Adrenal gland (tissue), 12 donors: ENCODE data around the gene CRACR2B. TPM values are rescaled to one million over a fixed set of nuclear protein-coding genes. Genes with fewer than 3 reads are reported as not detected.

Source experiments
- DNase-seq, 7 donors: peaks; one replicate each; pipeline ENCODE4 v3.0.0-alpha.2; 2019 to 2020
- H3K27ac ChIP-seq, 5 donors: fragments of 200-600 bp; sonication (generic) in 4 of 5; 1 replicate in 3 of 5; 2 replicates in 2 of 5; pipeline versions ENCODE4 v1.5.1 to v1.8.0; 2016 to 2020; ENCODE audit warnings: mild to moderate bottlenecking in 1 of 5
- H3K27me3 ChIP-seq: fragments of 200-600 bp; 2 replicates; pipeline ENCODE4 v1.8.0; 2021
- H3K36me3 ChIP-seq, 2 donors: fragments of 200-600 bp; replicated peaks in 1 of 2; 1 replicate in 1 of 2; 2 replicates in 1 of 2; pipeline versions ENCODE4 v1.5.1 to v1.8.0; 2018 to 2022
- H3K4me1 ChIP-seq, 2 donors: fragments of 200-600 bp; replicated peaks in 1 of 2; 1 replicate in 1 of 2; 2 replicates in 1 of 2; pipeline versions ENCODE4 v1.5.1 to v1.8.0; 2018 to 2021
- H3K4me3 ChIP-seq, 4 donors: fragments of 200-600 bp; sonication (generic) in 3 of 4; one replicate each; pipeline ENCODE4 v1.5.1; 2016 to 2018
- H3K9me3 ChIP-seq, 3 donors: fragments of 200-600 bp; sonication (generic) in 1 of 3; replicated peaks in 1 of 3; 1 replicate in 2 of 3; 2 replicates in 1 of 3; pipeline versions ENCODE4 v1.5.1 to v1.8.0; 2016 to 2021
- CTCF ChIP-seq, 6 experiments: fragments of 450-650 bp in 4 of 6; fragments of 200-600 bp in 2 of 6; sonication (generic) in 1 of 6; IDR thresholded peaks; 1 replicate in 5 of 6; 2 replicates in 1 of 6; pipeline versions ENCODE4 v1.5.1 to v1.8.0; 2016 to 2021; ENCODE audit warnings: antibody characterized with exemption in 6 of 6, mild to moderate bottlenecking in 2 of 6, moderate library complexity in 1 of 6
- POLR2A ChIP-seq, 2 donors: fragments of 450-650 bp; IDR thresholded peaks; one replicate each; pipeline ENCODE4 v1.6.1; 2017; ENCODE audit warnings: antibody characterized with exemption in 2 of 2, mild to moderate bottlenecking in 2 of 2, moderate library complexity in 1 of 2
- WGBS, 4 donors: extraction: QIAGEN DNeasy Blood & Tissue Kit in 2 of 4; methylation state at CpG; one replicate each; pipeline versions ENCODE4 v1.1.5 to v1.1.7; 2013 to 2017; 5-methylcytosine and 5-hydroxymethylcytosine counted together
- intact Hi-C, 2 donors: fragments of 100-400 bp; cut with DNase I; formaldehyde crosslinking; loops; one replicate each; pipeline versions ENCODE4 v1.14.1 to v1.15.0; 2022 to 2023
- polyA plus RNA-seq, 3 donors: library from polyadenylated mRNA; stranded (reverse); fragments of 200-250 nt in 2 of 3; fragments of 350-450 nt in 1 of 3; fragmentation: Illumina TruSeq in 1 of 3; extraction: RNeasy Lipid Tissue Mini Kit (QIAGEN cat#74804) in 1 of 3; gene quantifications; one replicate each; pipeline ENCODE4 v1.2.3, GENCODE V29; 2013 to 2014
- total RNA-seq, 9 donors: library from RNA; depleted of rRNA in 4 of 9; stranded (reverse); fragments of >200 nt in 4 of 9; fragments of 120-200 nt in 1 of 9; fragmentation: NEBNext Ultra II Directional in 1 of 9; extraction: Animal tissue kit (Norgen Biotek cat#: 25700) in 1 of 9; gene quantifications; one replicate each; pipeline versions ENCODE4 v1.1.0 to v1.2.4, GENCODE V29; 2013 to 2023
- donor health status: healthy with polysubstance abuse.
- donor health status: Bipolar disorder and iron deficiency.
- donor health status: DM: yes; HTN: yes; CAD: no.
- donor health status: DM: no; HTN: no; CAD: no.
- donor health status: DM: no; HTN: no; CAD: no.
- donor health status: DM: yes; HTN: yes; CAD: no.

Gene CRACR2B
- total and polyA plus RNA-seq, 12 donors: 1.0 to 91.3 (median 15.6) TPM

- H3K36me3 ChIP-seq: peaks cover 0 to 44% of the 10 kb centered on the region in 2 donors
- no peak overlapping the region for H3K4me3 ChIP-seq
- WGBS, 4 donors: 73 to 92% (median 78%) methylated on average over 6 to 8 of the region's 8 CpGs; no CpG with 5 or more reads in 1 of the 4 donors
- H3K4me1 ChIP-seq: peaks cover 26 to 39% of the 10 kb centered on the region in 2 donors
- no peaks in the 10 kb centered on the region for H3K27me3 ChIP-seq
- intact Hi-C loops: no loop called here
- peak in 1 of 7 donors; percentile 58 for DNase-seq
- TF ChIP-seq CTCF (IDR thresholded peaks at IDR 0.05): no peak
- no peak for TF ChIP-seq POLR2A (IDR thresholded peaks at IDR 0.05)
- no peak overlapping the region for H3K27ac ChIP-seq
- H3K9me3 ChIP-seq: no peaks in the 10 kb centered on the region
Measured at GRCh38 chr11:837990-838307, 10.2 kb downstream of the CRACR2B start.

- no peaks in the 10 kb centered on the region for H3K9me3 ChIP-seq
- H3K27me3 ChIP-seq: no peaks in the 10 kb centered on the region
- H3K27ac ChIP-seq: peak overlapping the region in 1 of 5 donors; percentile 25
- peaks cover 0 to 44% of the 10 kb centered on the region in 2 donors for H3K36me3 ChIP-seq
- intact Hi-C loops: no loop called here
- TF ChIP-seq CTCF (IDR thresholded peaks at IDR 0.05): no peak
- TF ChIP-seq POLR2A (IDR thresholded peaks at IDR 0.05): no peak
- peaks cover 33 to 42% of the 10 kb centered on the region in 2 donors for H3K4me1 ChIP-seq
- peak in 1 of 7 donors; percentile 39 for DNase-seq
- H3K4me3 ChIP-seq: no peak overlapping the region
- WGBS, 4 donors: 50 to 79% (median 71%) methylated on average over 10 to 17 of the region's 17 CpGs
Measured at GRCh38 chr11:838441-839279, 10.9 kb downstream of the CRACR2B start.

GRCh38 chr11:839280-839623, 11.5 kb downstream of the CRACR2B start:
- H3K36me3 ChIP-seq: peaks cover 0 to 44% of the 10 kb centered on the region in 2 donors
- peaks cover 33 to 42% of the 10 kb centered on the region in 2 donors for H3K4me1 ChIP-seq
- H3K27ac ChIP-seq: peak overlapping the region in 1 of 5 donors; percentile 25
- TF ChIP-seq CTCF (IDR thresholded peaks at IDR 0.05) (no peak), POLR2A (IDR thresholded peaks at IDR 0.05) (no peak)
- intact Hi-C loops: no loop called here
- H3K27me3 ChIP-seq: no peaks in the 10 kb centered on the region
- DNase-seq: no peak
- WGBS, 4 donors: 86 to 93% (median 91%) methylated on average over 4 to 5 of the region's 5 CpGs; no CpG with 5 or more reads in 1 of the 4 donors
- no peak overlapping the region for H3K4me3 ChIP-seq
- H3K9me3 ChIP-seq: no peaks in the 10 kb centered on the region

GRCh38 chr11:839875-840617, 12.3 kb downstream of the CRACR2B start:
- H3K27ac ChIP-seq: no peak overlapping the region
- intact Hi-C loops: no loop called here
- H3K4me3 ChIP-seq: no peak overlapping the region
- DNase-seq: peak in 2 of 7 donors; percentile 28 to 56
- no peak for TF ChIP-seq POLR2A (IDR thresholded peaks at IDR 0.05)
- TF ChIP-seq CTCF (IDR thresholded peaks at IDR 0.05): no peak
- H3K4me1 ChIP-seq: peaks cover 32 to 42% of the 10 kb centered on the region in 2 donors
- WGBS, 4 donors: 75 to 81% (median 80%) methylated on average over 3 to 25 of the region's 25 CpGs
- no peaks in the 10 kb centered on the region for H3K9me3 ChIP-seq
- H3K27me3 ChIP-seq: no peaks in the 10 kb centered on the region
- peaks cover 0 to 44% of the 10 kb centered on the region in 2 donors for H3K36me3 ChIP-seq
